ENCODE data around the gene KIFC3.
"Not testable (repeated sequence)": the region's sequence is repeated elsewhere in the genome, so short reads cannot be mapped to it uniquely, and the experiment has no call there.

KIFC3 gene

GRCh38 chr16:57734925-57735754 lies 67.2 kb downstream of the KIFC3 start:
- Histone ChIP-seq H3K4me3 (peak overlapping the region; percentile 65 to 97 (median 82)), H3K27ac (peak overlapping the region; percentile 6 to 98 (median 91))

GRCh38 chr16:57734308-57734924 lies 67.9 kb downstream of the KIFC3 start:
- H3K4me3 ChIP-seq, result peak overlapping the region; percentile 40 to 97 (median 80)
- peak overlapping the region; percentile 6 to 98 (median 91) for H3K27ac ChIP-seq

GRCh38 chr16:57732714-57733113 lies 69.6 kb downstream of the KIFC3 start:
- Histone ChIP-seq H3K4me3 (no peak overlapping the region), H3K27ac (peak overlapping the region in 1 of 21 experiments; percentile 23)

- no peak overlapping the region for H3K4me3 ChIP-seq
- peak overlapping the region in 1 of 21 experiments; percentile 23 for H3K27ac ChIP-seq
These were observed 70.3 kb downstream of the KIFC3 start for GRCh38 chr16:57732037-57732436.

- Histone ChIP-seq H3K27ac (no peak overlapping the region), H3K4me3 (no peak overlapping the region)
These were observed 71.2 kb downstream of the KIFC3 start for GRCh38 chr16:57730771-57731730.

- H3K27ac ChIP-seq, H3K4me3 ChIP-seq: not testable (repeated sequence)
These were observed 72.4 kb downstream of the KIFC3 start for GRCh38 chr16:57729852-57730251.

GRCh38 chr16:57729182-57729484 lies 73.2 kb downstream of the KIFC3 start:
- Histone ChIP-seq H3K27ac (no peak overlapping the region), H3K4me3 (no peak overlapping the region)

GRCh38 chr16:57728336-57729181 lies 73.7 kb downstream of the KIFC3 start:
- no peak overlapping the region for H3K27ac ChIP-seq

GRCh38 chr16:57727610-57728009 lies 74.7 kb downstream of the KIFC3 start:
- Histone ChIP-seq H3K4me3 (no peak overlapping the region), H3K27ac (no peak overlapping the region)

More at GRCh38 chr16:57728336-57729181, 73.7 kb downstream of the KIFC3 start:
- H3K4me3 ChIP-seq, result no peak overlapping the region

GRCh38 chr16:57726433-57726947 lies 75.8 kb downstream of the KIFC3 start:
- Histone ChIP-seq H3K4me3 (no peak overlapping the region), H3K27ac (no peak overlapping the region)

GRCh38 chr16:57725976-57726375 lies 76.3 kb downstream of the KIFC3 start:
- Histone ChIP-seq H3K4me3 (no peak overlapping the region), H3K27ac (no peak overlapping the region)

- Histone ChIP-seq H3K27ac (no peak overlapping the region), H3K4me3 (no peak overlapping the region)
These were observed 76.7 kb downstream of the KIFC3 start for GRCh38 chr16:57725554-57725953.

GRCh38 chr16:57725151-57725550 lies 77.1 kb downstream of the KIFC3 start:
- Histone ChIP-seq H3K4me3 (no peak overlapping the region), H3K27ac (no peak overlapping the region)

GRCh38 chr16:57724531-57724930 lies 77.8 kb downstream of the KIFC3 start:
- H3K4me3 ChIP-seq, result no peak overlapping the region
- H3K27ac ChIP-seq, result no peak overlapping the region

GRCh38 chr16:57723170-57723569 lies 79.1 kb downstream of the KIFC3 start:
- Histone ChIP-seq H3K27ac (no peak overlapping the region), H3K4me3 (no peak overlapping the region)

GRCh38 chr16:57722651-57723050 lies 79.6 kb downstream of the KIFC3 start:
- Histone ChIP-seq H3K4me3 (no peak overlapping the region), H3K27ac (no peak overlapping the region)

- Histone ChIP-seq H3K4me3 (no peak overlapping the region), H3K27ac (no peak overlapping the region)
These were observed 80.1 kb downstream of the KIFC3 start for GRCh38 chr16:57722210-57722499.

GRCh38 chr16:57721356-57722209 lies 80.7 kb downstream of the KIFC3 start:
- no peak overlapping the region for H3K4me3 ChIP-seq
- no peak overlapping the region for H3K27ac ChIP-seq

Measured in skin epidermis (tissue), 12 donors.